ENCODE measurements around the gene CLDN14.

The CLDN14 gene

GRCh38 chr21:36466061-36466511 lies 13.8 kb downstream of the CLDN14 start:
- no peak for TF ChIP-seq CTCF (conservative IDR thresholded peaks at IDR 0.05; ENCODE audit: low read depth)
- ChIA-PET POLR2A (ENCODE audit: low non-redundant PET) (no interaction called here), CTCF (interaction anchor here (0.6 kb wide), 1 partner anchor 224 kb away, joined by 3 read pairs; no protein-coding TSS in a partner anchor)
- no peak overlapping the region for H3K27ac ChIP-seq
- DNase-seq (ENCODE audit: low spot score), result no peak

DNA sequence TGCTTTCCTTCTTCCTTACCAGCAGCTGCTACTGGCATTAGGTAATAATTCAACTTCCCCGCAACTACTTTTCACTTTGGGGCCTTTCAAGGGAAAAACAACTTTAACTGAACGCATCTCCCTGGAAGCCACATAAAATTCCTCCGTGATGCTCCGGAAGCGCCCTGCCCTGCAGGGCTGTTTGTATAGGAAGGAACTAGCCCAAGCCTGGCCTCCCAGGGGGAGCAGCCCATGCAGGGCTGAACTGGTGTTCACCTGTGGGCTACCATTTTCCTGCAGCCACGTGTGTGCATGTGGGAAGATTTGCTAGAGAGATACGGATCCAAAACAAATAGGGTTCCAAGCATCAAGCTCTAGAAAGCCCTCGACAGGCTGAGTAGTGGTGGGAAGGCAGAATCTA lies 14.4 kb downstream of the CLDN14 start:
- no peak for TF ChIP-seq CTCF (conservative IDR thresholded peaks at IDR 0.05; ENCODE audit: low read depth)
- H3K27ac ChIP-seq, result no peak overlapping the region; the same call in 1 of the 2 replicates
- DNase-seq (ENCODE audit: low spot score), result no peak
- POLR2A ChIA-PET (ENCODE audit: low non-redundant PET), result no interaction called here
- CTCF ChIA-PET, result interaction anchor here (0.6 kb wide), 1 partner anchor 223 kb away, joined by 3 read pairs; no protein-coding TSS in a partner anchor

GRCh38 chr21:36464590-36464989 lies 15.3 kb downstream of the CLDN14 start:
- CTCF ChIA-PET, result no interaction called here
- no peak for TF ChIP-seq CTCF (conservative IDR thresholded peaks at IDR 0.05; ENCODE audit: low read depth)
- POLR2A ChIA-PET (ENCODE audit: low non-redundant PET), result no interaction called here
- no peak overlapping the region for H3K27ac ChIP-seq
- DNase-seq (ENCODE audit: low spot score), result no peak

- no peak for DNase-seq (ENCODE audit: low spot score)
- TF ChIP-seq CTCF (conservative IDR thresholded peaks at IDR 0.05; ENCODE audit: low read depth), result no peak
- no peak overlapping the region for H3K27ac ChIP-seq
- CTCF ChIA-PET, result no interaction called here
- POLR2A ChIA-PET (ENCODE audit: low non-redundant PET), result no interaction called here
Measured at GRCh38 chr21:36463991-36464390, 15.9 kb downstream of the CLDN14 start.

- TF ChIP-seq CTCF (conservative IDR thresholded peaks at IDR 0.05; ENCODE audit: low read depth), result no peak
- POLR2A ChIA-PET (ENCODE audit: low non-redundant PET), result no interaction called here
- no peak overlapping the region for H3K27ac ChIP-seq
- CTCF ChIA-PET, result no interaction called here
- DNase-seq (ENCODE audit: low spot score), result no peak
Measured at GRCh38 chr21:36463204-36463603, 16.7 kb downstream of the CLDN14 start.

- peak overlapping the region; percentile 10; the same call in 1 of the 2 replicates for H3K27ac ChIP-seq
- no peak for DNase-seq (ENCODE audit: low spot score)
- ChIA-PET POLR2A (ENCODE audit: low non-redundant PET) (no interaction called here), CTCF (no interaction called here)
- TF ChIP-seq CTCF (conservative IDR thresholded peaks at IDR 0.05; ENCODE audit: low read depth), result no peak
Measured at GRCh38 chr21:36461918-36462486, 17.9 kb downstream of the CLDN14 start.
